ENCODE measurements around the gene NIT2.

- TF ChIP-seq YY1 (IDR thresholded peaks at IDR 0.05; ENCODE audit: low read depth) = no peak
- no peak for TF ChIP-seq EP300 (IDR thresholded peaks at IDR 0.05; ENCODE audit: borderline replicate concordance)
- no peak for TF ChIP-seq CREB1 (IDR thresholded peaks at IDR 0.05; ENCODE audit: low read depth)
These were observed 67.7 kb downstream of the NIT2 start for GRCh38 chr3:100402256-100402655.
